Activated CD8-positive, alpha-beta memory T cell treated with anti-CD3 and anti-CD28 coated beads for 4 hours (primary cell): Measurements from ENCODE around the gene USP22.
"Not testable (repeated sequence)": the region's sequence is repeated elsewhere in the genome, so short reads cannot be mapped to it uniquely, and the experiment has no call there.

Experiments
- DNase-seq, 2 donors: peaks; one replicate each; pipeline ENCODE4 v3.0.0-alpha.2; 2020; ENCODE audit warnings: low read depth in 2 of 2

Gene USP22

DNA sequence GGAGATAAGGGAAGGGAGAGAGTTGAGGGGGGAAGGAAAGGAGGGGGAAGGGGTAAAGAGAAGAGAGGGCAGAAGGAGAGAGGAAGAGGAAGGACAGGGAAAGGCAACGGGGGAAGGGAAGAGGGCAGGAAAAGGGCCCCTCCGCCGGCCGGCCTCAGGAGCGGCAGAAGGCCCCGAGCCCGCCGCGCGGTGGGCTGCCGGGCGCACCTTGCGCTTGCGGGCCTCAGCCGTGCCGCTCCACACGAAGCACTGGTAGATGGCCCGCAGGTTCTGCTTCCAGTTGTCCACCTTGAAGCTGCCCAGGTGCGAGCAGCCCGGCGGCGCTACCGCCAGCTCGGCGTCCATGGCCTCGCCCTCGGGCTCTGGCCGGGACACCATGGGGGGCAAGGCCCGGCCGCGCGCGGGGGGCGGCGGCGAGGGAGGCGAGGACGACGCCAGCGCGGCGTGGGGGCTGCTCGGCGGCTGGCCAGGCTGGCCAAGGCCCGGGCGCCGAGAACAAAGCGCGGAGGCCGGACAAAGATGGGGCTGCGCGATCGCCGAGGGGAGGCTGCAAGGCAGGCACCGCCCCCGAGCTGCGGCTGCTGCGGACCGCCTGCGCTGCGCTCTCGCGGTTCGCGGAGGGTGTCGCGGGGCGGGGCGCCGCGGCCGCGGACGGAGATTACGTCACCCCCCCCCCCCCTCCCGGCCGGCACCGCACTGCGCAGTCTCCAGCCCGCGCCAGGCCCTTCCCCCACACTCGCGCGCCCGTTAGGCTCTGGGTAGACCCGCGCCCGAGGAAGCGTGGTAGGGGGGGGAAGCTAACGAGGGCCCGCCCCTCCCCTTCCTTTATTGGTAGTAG is at the start of gene USP22:
USP22 (minus strand) TSS at position 554 of the 838 bp plus-strand sequence; CDS start at position 378, 176 bp downstream.
- no peak for DNase-seq

DNA sequence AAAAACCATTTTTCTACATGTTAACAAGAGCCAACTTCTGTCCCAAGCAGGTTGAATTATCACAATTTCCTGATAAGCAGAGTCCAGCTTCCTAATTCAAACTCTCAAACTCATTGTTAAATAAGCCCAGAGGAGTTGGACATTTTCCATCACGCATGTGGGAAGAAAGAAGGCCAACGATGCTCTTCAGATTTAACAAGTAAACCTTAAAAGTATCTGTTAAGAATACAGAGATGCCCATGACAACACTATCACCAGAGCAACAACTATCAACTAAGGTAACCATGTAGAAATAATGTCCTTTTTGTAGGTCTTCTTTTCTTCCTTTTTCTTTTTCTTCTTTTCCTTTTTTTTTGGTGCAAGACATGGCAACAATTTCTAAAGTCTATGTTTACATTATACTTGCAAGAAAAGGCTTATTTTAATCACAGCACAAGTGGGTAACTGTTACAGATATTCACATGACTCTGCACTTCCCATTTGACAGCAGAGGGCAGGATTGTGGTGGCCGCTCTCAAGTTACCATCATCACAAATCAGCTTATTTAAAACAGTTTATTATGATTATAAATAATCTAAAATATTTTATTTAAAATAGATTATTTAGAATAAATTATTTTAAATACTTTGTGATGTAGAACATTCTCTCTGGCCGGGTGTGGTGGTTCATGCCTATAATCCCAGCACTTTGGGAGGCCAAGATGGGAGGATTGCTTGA is 48.2 kb upstream of the USP22 start:
- DNase-seq = no peak

DNA sequence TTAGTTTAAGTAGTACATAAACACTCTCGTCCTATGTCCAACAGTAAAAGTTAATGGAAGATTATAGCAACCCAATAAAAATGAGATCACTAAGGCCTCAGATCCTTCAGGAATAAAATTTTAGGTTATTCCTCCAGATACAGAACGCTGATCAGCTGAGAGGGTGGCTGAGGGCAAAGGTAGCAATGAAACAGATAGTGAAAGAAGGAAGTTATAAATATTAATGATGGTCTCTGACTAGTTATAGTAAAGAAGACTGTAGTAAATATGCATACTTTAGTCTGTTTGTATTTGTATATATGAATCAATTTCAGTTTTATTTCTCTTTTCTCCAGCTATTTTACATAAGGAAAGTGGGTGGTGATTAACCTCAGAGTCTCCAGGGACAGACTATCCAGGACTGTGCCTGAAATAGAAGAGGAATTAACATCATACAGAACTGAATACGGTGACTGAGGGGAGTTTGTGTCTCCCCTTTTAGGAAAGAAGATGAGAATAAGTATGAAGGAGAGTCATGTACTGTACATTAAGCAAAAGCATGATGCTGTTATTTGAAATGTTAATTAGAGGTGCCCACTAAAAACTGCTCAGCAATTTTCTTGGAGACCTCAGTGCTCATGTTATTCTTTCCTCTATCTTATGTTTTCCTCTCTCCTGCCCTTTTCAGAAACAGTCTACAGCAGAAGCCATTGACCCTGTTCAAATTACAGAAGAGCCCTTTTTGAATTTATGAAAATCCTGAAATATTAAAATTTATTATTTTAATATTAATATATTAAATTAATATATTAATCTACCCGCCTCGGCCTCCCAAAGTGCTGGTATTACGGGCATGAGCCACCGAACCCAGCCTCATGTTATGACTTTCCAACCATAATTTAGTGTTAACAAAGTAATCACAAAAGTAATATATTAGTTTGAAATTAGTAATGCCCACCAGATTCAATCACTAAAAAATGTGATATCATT is 47.4 kb upstream of the USP22 start:
- DNase-seq = no peak

DNA sequence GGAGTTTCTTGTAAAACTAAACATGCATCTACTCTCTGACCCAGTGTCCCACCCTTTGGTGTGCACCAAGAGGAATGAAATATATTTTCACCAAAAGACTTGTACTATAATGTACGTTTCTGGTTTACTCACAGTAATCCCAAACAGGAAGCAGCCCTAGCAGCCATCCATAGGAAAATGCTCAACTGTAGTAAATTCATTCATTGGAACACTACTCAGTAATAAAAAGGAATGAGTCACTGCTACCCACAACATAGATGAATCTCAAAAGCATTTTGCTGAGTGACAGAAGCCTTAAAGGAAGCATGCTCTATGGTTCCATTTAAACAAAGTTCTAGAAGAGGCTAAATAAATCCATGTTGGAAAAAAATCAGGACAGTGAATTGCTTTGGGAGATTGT is 46.3 kb upstream of the USP22 start:
- DNase-seq = no peak

DNA sequence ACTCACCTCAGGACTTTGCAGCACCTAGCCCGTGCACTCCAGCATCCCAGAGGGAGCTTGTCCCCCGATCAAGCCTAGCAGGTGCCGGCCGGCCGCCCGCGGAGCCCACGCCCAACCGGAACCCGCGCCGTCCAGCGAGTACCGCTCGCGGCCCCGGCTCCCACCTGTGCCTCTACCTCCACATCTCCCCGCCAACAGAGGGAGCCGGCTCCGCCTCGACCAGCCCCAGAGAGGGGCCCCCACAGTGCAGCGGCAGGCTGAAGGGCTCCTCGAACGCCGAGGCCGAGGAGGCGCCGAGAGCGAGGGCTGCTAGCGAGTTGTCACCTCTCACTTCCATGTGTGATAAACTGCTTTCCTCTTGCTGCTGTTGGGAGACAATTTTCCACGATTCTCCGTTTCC is 42.9 kb upstream of the USP22 start:
- DNase-seq = no peak

DNA sequence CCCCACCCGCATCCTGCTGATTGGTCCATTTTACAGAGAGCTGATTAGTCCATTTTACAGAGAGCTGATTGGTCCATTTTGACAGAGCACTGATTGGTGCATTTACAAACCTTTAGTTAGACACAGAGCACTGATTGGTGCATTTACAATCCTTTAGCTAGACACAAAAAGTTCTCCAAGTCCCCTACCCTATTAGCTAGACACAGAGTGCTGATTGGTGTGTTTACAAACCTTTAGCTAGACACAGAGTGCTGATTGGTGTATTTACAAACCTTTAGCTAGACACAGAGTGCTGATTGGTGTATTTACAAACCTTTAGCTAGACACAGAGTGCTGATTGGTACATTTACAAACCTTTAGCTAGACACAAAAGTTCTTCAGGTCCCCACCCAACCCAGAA is 42.5 kb upstream of the USP22 start:
- DNase-seq = not testable (repeated sequence)

DNA sequence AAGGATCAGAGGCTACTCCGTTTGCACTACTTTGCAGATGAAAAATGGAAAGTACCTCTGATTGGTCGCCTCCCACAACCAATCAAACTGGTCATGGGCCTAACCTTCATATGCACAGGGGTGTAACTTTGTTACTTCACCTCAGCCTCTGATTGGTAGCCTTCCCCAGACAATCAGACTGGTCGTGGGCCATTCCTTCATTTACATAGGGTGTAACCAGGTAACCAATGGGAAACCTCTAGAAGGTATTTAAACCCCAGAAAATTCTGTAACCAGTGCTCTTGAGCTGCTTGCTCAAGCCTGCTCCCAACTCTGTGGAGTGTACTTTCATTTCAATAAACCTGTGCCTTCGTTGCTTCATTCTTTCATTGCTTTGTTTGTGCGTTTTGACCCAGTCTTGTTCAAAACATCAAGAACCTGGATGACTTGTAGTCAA is 39.2 kb upstream of the USP22 start:
- no peak for DNase-seq

DNA sequence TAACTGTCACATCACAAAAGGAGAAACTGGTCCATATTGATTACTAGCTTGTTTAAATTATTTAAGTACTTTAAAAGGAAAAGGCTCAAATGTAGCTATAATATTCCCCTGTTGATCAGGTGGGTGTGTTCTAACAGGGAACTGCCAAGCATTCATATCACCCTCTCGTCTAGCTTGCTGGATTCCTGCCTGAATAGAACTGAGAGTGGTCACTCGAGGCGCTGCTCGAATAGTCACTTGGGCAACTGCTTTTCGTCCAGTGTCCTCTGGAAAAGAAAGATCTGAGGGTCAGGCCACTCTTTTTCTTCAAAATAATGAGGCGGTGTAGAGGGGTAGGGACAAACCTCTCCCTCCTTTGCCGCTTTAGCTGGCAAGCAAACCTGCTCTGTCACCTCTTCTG is 36.4 kb upstream of the USP22 start:
- no peak for DNase-seq

DNA sequence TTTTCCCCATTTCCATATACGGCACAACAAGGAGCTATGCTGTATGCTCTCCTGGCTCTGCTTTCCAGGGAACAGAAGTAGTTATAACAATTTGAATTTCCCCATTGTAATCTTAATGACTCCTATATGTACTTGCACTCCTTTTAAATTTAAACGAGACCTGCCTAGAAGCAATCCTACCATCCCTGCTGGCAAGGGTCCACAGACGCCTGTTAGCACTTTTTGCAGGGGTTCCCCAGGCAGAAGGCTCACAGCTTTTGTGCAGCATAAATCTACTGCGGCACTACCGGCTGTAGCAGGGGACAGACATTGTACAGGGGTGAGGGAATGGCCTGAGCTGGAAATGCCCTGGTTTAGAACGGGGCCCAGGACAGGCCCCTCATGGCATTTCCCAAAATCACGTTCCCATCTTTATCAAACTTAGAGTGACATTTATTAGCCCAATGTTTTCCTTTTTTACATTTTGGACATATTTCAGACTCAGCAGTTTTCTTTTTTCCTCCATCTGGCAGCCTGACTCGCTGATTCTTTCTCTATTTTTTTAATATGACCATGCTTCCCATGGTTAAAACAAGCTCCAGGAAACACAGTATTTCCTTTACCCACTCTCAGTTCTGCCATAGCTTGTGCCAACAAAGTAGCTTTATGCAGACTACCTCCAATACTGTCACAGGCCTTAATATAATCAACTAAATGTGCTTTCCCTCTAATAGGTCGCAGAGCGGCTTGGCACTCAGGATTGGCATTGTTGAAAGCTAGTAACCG is 35.4 kb upstream of the USP22 start:
- no peak for DNase-seq

DNA sequence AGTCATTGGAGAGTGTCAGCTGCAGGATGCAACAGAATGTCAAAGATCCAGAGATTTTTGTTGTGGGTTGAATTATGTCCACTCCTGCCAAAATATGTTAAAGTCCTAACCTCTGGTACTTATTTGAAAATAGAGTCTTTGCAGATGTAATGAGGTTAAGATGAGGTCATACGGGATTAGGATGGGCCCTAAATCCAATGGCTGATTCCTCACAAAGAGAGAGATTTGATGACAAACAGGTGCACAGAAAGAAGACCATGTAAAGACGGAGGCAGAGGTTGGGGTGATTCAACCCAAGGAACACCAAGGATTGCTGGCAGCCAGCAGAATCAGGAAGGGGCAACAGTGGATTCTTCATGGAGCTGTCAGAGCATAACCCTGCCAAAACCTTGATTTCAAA is 34.5 kb upstream of the USP22 start:
- no peak for DNase-seq

DNA sequence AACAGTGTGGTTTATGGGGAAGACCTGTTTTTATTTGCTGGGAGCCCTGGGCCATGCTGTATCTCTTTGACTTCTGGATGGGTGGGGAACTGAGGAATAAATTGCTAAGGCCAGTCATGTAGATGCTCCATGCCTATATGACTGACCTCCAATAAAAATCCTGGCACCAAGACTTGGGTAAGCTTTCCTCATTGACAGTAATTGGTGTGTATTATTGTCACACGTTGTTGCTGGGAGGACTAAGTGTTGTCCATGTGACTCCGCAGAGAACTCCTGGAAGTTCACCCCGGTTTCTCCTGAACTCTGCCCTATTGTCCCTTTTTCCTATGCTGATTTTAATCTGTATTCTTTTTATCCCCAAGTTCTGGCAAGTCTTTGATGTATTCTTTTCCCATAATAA is 33.4 kb upstream of the USP22 start:
- no peak for DNase-seq

DNA sequence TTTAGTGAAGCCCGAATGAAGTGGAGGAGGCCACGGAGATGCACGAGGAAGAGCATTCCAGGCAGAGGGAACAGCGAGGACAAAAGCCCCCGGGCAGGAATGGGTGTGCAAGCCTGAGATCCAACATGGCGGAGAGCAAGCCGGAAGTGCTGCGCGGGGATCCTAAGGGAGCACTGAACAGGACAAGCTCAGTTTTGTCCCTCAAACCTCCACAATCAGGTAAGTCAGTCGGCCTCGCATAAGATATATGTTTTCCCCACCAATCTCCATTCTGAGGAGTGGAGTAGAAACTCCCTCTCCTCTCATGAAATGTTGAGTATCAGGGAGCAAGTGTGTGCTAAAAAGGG is 32.9 kb upstream of the USP22 start:
- DNase-seq = no peak

DNA sequence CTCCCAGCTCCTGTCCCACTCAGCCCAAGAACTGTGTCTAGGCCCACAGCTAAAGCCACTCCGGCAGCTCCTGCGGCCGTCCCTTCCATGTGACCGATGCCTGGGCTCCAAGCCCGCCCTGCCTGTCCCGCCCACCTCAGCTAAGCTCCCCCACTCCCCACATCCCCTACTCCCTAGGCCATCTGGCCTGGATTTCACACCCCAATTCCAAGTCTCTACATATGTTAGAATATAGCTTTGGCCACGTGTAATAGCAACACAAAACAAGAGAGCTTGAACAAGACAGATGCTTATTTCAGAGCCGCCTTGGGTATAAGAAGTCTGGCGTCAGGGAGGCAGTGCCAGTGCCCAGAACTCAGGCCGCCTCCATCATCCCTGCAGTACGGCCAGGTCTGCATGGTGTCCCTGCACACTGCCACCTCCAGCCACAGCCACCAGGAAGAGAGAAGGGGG is 30.0 kb upstream of the USP22 start:
- DNase-seq = no peak

DNA sequence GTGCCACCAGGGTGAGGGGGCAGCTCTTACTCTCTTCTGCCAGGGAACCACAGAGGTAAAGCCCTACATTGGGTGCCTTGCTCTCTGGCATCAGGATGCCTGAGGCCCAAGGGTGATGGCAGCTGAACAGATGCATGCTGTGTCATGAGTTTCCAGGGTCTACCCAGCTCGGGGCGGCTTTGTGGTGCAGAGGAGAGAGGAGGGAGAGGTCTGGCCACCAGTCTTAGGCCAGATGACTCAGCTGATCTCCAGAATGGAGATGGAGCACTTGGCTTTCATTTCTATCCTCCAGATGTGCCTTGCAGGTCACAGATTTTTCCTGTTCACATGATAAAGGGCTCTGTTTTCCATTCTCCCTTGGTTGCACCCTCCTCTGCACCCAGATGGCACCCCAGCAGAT is 23.6 kb upstream of the USP22 start:
- no peak for DNase-seq

DNA sequence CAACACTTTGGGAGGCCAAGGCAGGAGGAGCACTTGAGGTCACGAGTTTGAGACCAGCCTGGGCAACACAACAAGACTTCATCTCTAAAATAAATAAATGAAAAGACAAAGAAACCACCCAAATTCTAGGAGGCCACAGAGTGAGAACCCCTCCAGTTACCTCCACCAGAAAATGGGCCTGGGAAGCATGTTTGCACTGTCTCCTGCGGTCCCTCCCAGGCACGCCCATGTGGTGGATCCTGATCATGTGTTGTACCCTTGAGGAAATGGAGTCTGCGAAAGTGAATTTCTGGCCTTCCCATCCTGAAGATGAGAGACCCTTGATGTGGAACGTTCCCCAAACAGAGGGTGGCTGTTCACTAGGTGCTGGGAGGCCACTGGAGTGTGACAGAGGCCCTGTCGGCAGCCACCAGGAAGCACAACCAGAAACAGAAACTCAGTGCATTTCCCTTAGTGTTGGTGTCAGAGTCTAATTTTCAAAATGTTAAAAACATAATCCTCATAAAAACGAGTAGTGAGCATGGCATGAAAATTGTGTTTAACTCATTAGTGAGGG is 19.2 kb upstream of the USP22 start:
- no peak for DNase-seq

DNA sequence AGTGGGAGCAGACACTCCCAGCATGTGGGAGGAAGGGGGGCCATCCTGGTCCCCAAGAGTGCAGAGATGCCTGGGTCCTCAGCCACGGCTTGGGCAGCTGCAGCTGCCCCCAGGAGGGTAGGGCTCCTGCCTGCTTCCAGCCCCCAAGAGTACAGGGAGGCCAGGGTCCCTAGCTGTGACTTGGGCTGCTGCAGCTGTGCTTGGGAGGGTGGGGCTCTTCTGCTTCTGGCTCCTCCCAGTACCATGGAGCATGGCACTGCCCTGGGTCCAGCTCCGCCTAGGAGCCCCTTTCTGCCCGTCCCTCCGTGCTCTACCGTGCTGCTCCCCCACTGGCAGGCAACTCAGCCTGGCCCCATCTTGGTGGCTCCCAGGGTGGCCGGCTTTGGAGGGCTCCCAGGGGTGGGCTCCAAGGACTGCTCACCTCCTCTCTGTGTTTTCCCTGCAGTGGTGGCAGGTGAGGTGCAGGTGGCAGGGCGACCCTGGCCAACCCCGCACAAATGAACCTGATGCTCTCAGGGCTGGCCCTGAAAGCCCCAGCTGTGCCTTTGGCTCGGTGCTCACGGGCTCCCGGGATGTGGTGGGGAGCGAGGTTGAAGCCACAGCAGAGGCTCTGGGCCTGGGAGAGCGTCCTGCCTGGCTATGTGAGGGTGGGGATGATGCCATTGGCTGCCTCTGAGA is 18.5 kb upstream of the USP22 start:
- DNase-seq = no peak

DNA sequence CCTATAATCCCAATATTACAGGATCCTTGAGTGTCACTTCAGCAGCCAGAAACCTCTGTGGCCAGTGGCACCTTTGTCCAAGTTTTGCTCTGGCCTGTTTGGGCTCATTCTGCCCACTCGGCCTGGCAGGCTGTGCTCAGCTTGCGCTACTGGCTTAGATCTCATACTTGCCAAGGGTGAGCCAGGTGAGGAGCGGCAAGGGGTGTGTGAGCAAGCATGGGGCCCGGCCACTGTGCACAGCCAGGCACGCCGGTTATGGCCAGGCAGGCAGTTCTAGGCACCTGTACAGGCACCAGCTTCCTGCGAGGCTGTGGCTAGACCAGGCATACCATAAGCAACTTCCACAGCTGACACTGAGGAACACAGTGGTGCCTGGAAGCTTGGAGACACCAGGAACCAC is 16.9 kb upstream of the USP22 start:
- DNase-seq = no peak

DNA sequence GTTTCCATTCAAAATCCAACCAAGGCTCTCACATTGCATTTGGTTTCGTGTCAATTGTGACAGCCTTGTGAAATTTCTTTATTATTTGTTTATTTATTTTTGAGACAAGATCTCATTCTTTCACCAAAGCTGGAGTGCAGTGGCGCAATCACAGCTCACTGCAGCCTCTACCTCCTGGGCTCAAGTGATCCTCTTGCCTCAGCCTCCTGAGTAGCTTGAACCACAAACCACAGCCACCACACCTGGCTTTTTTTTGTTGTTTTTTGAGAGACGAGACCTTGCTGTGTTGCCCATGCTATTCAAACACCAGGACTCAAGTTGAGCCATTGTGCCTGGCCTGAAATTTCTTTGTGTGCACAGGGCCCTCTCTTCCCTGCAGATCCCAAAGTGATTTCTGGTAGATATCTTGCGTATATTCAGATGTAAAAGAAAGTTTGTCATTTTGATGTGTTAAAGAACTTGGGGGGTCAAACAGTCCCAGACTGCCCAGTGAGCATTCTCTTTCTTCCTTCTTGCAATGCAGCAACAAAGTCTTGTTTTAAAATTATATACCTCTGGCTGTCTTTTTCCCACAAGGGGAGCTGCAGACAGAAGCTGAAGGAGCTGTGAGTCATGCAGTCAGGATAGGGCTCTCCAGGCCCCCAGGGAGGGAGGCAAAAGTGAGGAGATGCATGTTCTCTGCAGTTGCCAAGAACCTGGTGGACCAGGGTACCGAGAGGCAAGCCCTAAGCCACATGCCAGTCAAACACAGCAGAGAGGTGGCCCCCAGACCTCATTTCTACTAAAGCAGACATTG is 15.5 kb upstream of the USP22 start:
- DNase-seq = no peak

DNA sequence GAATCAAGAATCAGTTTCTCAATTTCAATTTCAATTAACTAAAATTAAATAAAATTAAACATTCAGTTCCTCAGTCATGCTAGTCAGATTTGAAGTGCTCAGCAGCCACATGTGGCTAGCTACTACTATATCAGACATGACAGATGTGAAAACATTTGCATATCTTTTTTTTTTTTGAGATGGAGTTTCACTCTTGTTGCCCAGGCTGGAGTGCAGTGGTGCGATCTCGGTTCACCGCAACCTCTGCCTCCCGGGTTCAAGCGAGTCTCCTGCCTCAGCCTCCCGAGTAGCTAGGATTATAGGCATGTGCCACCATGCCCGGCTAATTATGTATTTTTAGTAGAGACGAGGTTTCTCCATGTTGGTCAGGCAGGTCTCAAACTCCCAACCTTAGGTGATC is 10.2 kb upstream of the USP22 start:
- DNase-seq = not testable (repeated sequence)

DNA sequence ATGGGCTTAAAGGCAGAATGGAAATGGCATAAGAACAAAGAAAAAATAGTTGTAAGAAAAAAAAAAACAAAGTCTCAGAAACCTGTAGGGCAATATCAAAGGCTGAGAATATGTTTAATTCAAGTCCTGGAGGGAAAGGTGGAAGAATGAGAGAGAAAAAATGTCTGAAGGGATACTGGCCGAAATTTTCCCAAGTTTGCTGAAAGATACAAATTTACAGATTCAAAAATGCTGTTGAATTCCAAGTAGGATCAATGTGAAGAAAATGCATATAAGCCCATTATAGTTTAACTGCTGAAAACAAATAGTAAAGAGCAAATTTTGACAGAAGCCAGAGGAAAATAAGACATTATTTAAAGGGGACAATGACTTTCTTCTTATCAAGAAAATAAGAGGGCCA is 6.6 kb upstream of the USP22 start:
- no peak for DNase-seq
